GM18861 (cell line): Measurements from ENCODE around the gene MAP3K3.
A peak's percentile ranks its signal among the peaks of the same experiment; 100 is the strongest.

Experiments
- ATAC-seq: cut with Tn5 transposase; IDR thresholded peaks from one replicate; pipeline ENCODE4 v1.9.1; 2021; ENCODE audit not compliant: unreplicated experiment

MAP3K3 gene

GRCh38 chr17:63693411-63694113 is 71.3 kb downstream of the MAP3K3 start:
- no peak for ATAC-seq

DNA sequence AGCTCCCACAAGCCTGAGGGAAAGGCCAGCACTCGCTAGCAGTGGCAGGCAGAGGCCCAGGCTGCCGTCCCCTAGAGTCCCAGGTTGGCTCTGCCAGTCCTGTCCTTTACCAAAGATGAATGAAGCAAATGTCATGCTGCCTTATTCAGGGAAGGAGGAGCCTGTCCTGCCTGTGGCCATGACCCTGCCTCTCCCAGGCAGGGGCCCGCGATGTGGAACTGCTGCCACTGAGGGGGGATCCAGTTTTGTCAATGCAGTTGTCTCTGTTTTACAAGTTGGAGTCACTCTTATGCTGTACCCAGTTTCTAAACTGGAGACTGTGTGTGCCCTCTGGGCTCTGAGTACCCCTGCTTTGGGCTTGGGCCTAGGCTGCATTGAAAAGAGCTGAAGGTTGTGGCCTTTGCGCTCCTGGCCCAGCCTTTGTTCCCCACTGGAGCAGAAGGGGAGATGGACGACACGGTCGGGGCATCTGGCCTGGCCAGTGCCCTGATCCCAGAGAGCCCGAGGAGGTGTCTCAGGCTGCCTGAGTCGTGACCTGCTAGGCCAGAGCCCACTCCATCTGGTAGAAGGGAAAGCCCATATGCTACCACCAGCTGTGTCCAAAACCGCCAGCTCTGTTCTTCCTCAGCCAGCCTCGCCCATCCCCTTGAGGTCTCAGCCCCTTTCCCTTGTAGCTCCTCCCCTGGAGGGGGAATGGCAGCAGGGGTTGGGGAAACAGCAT is 72.2 kb downstream of the MAP3K3 start:
- ATAC-seq, result no peak

DNA sequence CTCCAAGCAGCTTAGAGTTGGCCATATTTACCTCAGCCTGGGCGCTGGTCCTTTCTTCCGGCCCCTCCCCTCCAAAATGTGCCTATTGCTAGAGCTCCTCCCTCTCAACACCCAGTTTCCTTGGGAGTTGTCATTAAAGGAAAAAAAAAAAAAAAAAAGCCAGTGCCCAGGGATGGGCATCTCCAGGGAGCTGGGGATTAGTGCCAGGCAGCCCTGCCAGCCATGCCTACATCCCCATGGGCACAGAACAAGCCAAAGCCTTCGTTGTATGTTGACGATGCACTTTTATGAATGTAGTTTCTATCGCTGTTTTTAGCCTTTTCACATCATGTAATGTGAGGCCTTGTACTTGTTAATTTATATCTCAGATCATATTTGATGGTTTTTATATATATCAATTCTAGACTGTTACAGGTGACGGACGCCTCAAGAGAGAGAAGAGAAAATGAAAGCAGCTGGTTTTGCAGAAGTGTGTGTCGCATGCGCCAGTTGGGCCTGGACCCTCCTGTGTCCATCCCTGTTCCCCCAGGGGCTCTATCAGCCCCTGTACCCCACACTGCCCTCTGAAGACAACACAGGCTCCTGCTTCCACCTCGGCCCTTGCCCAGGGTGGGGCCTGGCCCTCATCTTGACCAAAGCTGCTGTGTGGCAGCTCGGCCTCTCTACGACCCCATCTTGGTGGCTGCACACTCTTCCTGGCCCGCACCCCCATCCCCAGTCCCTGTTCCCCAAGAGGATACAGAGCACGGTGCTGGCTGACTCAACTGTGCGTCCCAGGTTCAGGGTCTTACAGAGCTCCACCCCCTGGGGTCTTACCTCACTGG is 72.9 kb downstream of the MAP3K3 start:
- no peak for ATAC-seq

DNA sequence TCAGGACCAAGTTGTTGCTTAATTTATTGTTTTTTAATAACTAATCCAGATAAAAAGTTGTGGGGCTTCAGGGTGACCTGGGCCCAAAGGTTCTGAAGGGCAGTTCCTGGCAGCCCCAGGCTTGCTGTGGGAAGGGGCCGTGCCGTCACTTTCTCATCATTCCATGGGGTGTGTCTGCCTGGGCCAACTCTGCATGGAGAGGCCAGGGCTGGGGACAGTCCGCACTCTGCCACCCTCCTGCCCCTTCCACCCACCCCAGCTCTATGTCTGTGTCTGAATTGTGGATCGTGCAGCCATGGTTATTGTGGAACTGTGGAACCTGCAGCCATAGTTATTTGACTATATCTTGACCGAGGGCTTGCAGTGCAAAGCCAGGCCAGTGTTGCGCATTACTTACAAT is 73.7 kb downstream of the MAP3K3 start:
- no peak for ATAC-seq

- no peak for ATAC-seq
Measured at GRCh38 chr17:63696381-63696961, 74.3 kb downstream of the MAP3K3 start.

- peak; percentile 19 for ATAC-seq
Measured at GRCh38 chr17:63697341-63698286, 75.4 kb downstream of the MAP3K3 start.

DNA sequence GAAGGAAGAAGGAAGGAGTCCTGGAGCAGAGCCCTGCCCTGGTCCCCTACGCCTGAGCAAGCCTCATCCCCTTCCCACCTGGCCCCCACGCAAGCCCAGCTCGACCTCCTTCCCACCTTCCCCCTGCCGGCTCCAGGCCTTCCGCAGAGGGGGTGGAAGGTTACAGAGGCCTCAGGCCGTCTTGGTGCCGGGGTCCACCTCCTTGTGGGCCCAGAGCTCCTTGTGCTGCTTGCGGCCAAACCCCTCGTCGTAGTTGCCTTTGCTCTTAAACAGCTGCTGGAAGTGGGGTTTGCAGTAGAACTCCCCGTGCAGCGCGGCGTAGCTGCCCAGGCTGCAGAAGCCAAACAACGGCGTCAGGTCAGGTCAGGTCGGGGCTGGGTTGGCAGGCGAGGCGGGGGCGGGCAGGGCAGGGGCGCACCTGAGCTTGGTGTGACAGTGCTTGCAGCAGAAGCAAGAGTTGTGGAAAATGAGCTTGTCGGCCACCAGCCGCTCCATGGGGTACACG is 76.2 kb downstream of the MAP3K3 start:
- no peak for ATAC-seq

- peak; percentile 23 for ATAC-seq
Measured at GRCh38 chr17:63698886-63699637, 76.8 kb downstream of the MAP3K3 start.

DNA sequence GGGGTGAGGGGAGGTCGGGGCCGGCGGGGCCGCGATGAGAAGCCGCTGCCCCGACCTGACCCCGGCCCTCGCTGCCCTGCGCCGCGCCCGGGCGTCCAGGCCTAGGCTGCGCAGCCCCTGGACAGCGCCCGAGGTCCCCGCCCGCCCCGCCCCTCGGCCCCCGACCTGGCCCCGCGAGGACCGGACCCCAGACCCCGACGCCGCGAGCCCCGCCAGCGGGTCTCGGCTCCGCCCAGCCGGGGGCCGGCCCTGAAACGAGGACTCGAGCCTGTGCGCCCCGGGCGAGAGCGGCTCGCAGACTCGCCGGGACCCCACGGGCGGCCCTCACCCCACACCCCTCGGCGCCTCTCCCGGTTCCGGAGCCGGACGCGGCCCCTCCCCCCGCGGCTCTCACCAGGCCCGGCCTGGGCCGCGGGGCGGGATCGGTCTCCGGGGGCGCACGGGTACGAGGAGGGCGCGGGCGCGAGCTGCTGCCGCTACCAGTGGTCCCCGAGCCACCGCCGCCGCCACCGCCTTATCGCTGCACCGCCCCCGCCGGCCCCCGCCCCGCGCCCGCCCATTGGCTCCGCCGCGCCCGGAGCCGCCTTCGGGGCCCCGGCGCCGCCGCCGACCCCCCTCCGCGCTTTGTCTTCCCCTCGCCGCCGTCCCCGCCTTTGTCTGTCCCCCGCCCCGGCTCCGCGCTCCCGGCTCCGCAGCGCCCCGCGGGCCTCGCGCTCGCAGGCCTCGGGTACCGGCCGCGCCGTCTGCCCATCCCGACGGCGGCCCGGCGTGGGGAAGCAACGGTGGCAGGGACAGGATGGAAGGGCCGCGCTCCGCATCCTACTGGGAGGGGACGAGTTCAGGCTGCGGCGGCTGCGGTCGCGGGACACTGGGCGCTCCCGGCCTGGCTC is 77.7 kb downstream of the MAP3K3 start, which contains the start of gene LIMD2:
Gene LIMD2 (minus strand): TSS at position 488 of the 890 bp plus-strand sequence. CDS start 827 bp downstream, outside the sequence.
- ATAC-seq, result peak; percentile 6

GRCh38 chr17:63700528-63701455 is 78.6 kb downstream of the MAP3K3 start:
- no peak for ATAC-seq

DNA sequence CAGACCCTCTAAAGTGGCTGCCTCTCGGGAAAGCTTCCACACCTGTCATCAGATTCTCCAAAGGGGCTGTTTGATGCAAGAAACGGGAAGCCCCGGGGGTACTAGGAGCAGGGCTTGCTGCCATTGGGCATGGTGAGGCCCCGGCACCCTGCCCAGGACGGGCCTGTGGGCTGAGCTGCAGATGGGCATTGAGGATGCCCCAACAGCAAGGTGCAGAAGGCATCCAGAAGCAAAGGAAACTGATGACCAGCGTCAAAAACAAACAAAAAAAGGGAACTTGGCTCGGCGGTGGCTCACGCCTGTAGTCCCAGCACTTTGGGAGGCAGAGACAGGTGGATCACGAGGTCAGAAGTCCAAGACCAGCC is 79.2 kb downstream of the MAP3K3 start:
- ATAC-seq, result no peak

DNA sequence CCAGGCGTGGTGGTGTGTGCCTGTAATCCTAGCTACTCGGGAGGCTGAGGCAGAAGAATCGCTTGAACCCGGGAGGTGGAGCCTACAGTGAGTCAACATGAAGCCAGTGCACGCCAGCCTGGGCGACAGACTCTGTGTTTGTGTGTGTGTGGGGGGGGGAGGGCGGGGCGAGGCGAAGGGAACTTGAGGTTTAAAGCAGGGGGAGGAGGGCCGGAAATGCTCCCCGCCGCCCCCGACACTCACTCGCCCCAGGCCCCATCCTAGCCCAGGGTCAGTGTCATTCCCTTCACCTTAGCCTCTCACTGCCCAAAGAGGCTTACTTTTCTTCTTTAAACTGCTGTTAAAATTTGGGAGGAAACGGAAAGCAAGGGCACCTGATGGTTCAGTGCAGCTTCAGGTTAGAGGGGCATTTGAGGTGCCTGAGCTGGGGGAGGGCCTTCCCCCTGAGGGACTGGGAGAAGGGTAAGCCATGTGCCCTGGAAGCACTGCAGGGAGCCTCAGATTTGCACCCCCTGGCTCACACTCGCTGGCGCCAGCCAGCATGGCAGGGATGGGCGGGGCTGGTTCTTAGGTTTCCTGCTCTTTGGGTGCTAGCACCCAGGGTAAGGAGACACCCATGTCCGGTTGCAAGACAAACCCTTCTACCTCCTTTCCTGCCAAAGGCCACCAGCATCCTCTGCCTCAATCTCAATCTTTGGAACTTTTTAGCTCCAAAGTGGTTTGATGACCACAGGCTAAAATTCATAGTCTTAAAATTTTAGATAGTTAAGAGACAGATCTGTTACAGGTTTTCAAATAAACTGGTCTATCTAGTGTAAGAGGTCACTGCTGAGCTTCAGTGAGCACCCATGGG is 79.9 kb downstream of the MAP3K3 start:
- ATAC-seq, result no peak

DNA sequence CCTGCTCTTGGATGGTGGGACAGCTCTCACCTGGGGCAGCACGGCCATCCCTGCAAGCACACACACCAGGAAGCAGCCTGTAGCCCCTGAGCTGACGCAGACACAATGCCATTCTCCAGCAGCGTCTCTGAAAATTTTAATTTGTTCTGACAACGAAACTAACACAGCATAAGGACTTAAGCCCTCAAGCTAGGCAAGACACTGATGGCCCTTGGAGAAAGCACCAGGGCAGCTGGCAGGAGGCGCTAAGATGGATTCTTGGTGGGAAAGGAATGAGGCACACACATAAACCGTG is 80.5 kb downstream of the MAP3K3 start:
- no peak for ATAC-seq

DNA sequence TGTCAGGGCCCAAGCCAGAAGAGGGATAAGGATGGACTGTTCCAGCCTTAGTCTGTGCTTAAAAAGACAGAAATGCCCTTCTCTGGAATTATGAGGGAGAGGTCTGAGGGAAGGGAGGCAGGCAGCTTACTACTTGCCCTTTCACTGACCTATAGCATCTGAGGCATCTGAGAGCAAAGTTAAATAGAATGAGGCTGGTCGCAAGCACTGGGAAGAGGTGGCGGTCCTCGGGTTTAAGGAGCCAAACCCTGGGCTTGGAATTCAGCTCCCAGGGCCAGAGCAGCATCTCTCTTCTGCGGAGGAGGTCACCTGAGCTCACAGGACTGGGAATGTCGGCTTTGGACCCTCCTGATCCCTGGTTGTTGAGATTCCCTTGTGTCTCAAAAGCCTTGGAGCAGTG is 80.8 kb downstream of the MAP3K3 start:
- ATAC-seq, result no peak

- no peak for ATAC-seq
Measured at GRCh38 chr17:63703556-63704258, 81.5 kb downstream of the MAP3K3 start.

DNA sequence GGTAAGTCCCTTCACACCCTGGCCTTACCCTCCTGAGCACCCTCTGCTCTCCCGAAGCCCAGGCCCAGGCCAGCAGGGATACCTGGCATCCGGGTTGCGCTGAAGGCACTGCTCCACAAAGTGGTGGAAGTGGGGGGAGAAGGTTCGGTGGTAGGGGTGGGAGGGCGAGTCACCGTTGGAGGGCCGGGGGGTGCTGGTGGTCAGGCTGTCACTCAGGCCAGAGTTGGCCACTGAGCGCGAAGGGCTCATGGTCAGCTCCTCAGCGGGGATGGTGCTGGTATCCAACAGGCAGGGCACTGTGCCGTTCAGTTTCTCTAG is 82.0 kb downstream of the MAP3K3 start:
- no peak for ATAC-seq
